ENCODE measurements around the gene VPS13A. TPM values are rescaled to one million over a fixed set of nuclear protein-coding genes. Genes with fewer than 3 reads are reported as not detected.

VPS13A gene
- total RNA-seq, 4 donors from 2014 or later, result 22.5 to 58.9 (median 39.0) TPM

- Histone ChIP-seq H3K4me3 (no peak overlapping the region), H3K36me3 (no peaks in the 10 kb centered on the region), H3K9me3 (no peaks in the 10 kb centered on the region), H3K27me3 (no peaks in the 10 kb centered on the region), H3K4me1 (no peaks in the 10 kb centered on the region), H3K27ac (peak overlapping the region; percentile 82 to 93)
- intact Hi-C loops (cut with DNase I; ENCODE audit: low total_unique reads), result no loop called here
- no peak for DNase-seq
- no peak for TF ChIP-seq CTCF (IDR thresholded peaks at IDR 0.05)
- TF ChIP-seq POLR2A (IDR thresholded peaks at IDR 0.05), result no peak
These were observed 1.2 kb upstream of the VPS13A start for GRCh38 chr9:77176106-77176505.

- Histone ChIP-seq H3K9me3 (no peaks in the 10 kb centered on the region), H3K4me3 (peak overlapping the region; percentile 79 to 81), H3K27ac (peak overlapping the region; percentile 82 to 93), H3K36me3 (no peaks in the 10 kb centered on the region), H3K4me1 (no peaks in the 10 kb centered on the region), H3K27me3 (no peaks in the 10 kb centered on the region)
- no peak for DNase-seq
- intact Hi-C loops (cut with DNase I; ENCODE audit: low total_unique reads), result no loop called here
- no peak for TF ChIP-seq CTCF (IDR thresholded peaks at IDR 0.05)
- no peak for TF ChIP-seq POLR2A (IDR thresholded peaks at IDR 0.05)
These were observed 620 bp upstream of the VPS13A start for GRCh38 chr9:77176686-77177142.

GRCh38 chr9:77177894-77178794 is 810 bp downstream of the VPS13A start:
- Histone ChIP-seq H3K27ac (peak overlapping the region; percentile 82 to 93), H3K36me3 (no peaks in the 10 kb centered on the region), H3K4me3 (peak overlapping the region; percentile 79 to 81), H3K4me1 (no peaks in the 10 kb centered on the region), H3K27me3 (no peaks in the 10 kb centered on the region), H3K9me3 (no peaks in the 10 kb centered on the region)
- intact Hi-C loops (cut with DNase I; ENCODE audit: low total_unique reads), result no loop called here
- no peak for TF ChIP-seq CTCF (IDR thresholded peaks at IDR 0.05)
- no peak for TF ChIP-seq POLR2A (IDR thresholded peaks at IDR 0.05)
- peak; percentile 32 to 37 for DNase-seq

GRCh38 chr9:77180056-77180455 is 2.7 kb downstream of the VPS13A start:
- DNase-seq, result no peak
- Histone ChIP-seq H3K4me3 (no peak overlapping the region), H3K27me3 (no peaks in the 10 kb centered on the region), H3K27ac (no peak overlapping the region), H3K4me1 (no peaks in the 10 kb centered on the region), H3K9me3 (no peaks in the 10 kb centered on the region), H3K36me3 (no peaks in the 10 kb centered on the region)
- intact Hi-C loops (cut with DNase I; ENCODE audit: low total_unique reads), result no loop called here
- TF ChIP-seq CTCF (IDR thresholded peaks at IDR 0.05), result no peak
- TF ChIP-seq POLR2A (IDR thresholded peaks at IDR 0.05), result no peak

GRCh38 chr9:77183581-77183980 is 6.2 kb downstream of the VPS13A start:
- Histone ChIP-seq H3K36me3 (no peaks in the 10 kb centered on the region), H3K9me3 (no peaks in the 10 kb centered on the region), H3K4me3 (no peak overlapping the region), H3K27me3 (no peaks in the 10 kb centered on the region), H3K27ac (no peak overlapping the region), H3K4me1 (no peaks in the 10 kb centered on the region)
- no peak for DNase-seq
- intact Hi-C loops (cut with DNase I; ENCODE audit: low total_unique reads), result no loop called here
- TF ChIP-seq CTCF (IDR thresholded peaks at IDR 0.05), result no peak
- TF ChIP-seq POLR2A (IDR thresholded peaks at IDR 0.05), result no peak

Data from uterus (tissue), 4 donors.